HepG2 (cell line): ENCODE data around the gene MAPK10. TPM values are rescaled to one million over a fixed set of nuclear protein-coding genes. Genes with fewer than 3 reads are reported as not detected.

Source experiments
- ATAC-seq: fragments of 200-7000 bp; cut with Tn5 transposase; 3 replicates; pipeline ENCODE4 v1.9.1; 2020; ENCODE audit warnings: mild to moderate bottlenecking, moderate library complexity
- BruUV-seq: library from RNA; stranded (reverse); fragments of 400-500 nt; replicated peaks from 2 replicates; lab custom pipeline; 2021; lab: Mats Ljungman, UMichigan
- CTCF ChIA-PET: fragments of 300-600 bp; formaldehyde crosslinking; extraction: SDS; loops from one replicate; lab custom pipeline; 2021; ENCODE audit warnings: low total read pairs, inconsistent platforms, low intra/inter-chr PET ratio; lab: Yijun Ruan, JAX
- POLR2A ChIA-PET: fragments of 350-600 bp; sonication (Branson Sonifier 250); formaldehyde crosslinking; loops from one replicate; lab custom pipeline; 2020; ENCODE audit warnings: antibody characterized with exemption, inconsistent platforms; lab: Yijun Ruan, JAX
- DNase-seq: peaks from one replicate; pipeline ENCODE4 v3.0.0-alpha.2; 2015; ENCODE audit warnings: low spot score
- FAIRE-seq: peaks from 3 replicates; lab custom pipeline; 2011; peaks lifted over from hg19 to GRCh38; lab: Jason Lieb, UNC
- H2AFZ ChIP-seq: one replicate; pipeline ENCODE4 v1.6.1; 2011; ENCODE audit warnings: low read length, inconsistent platforms
- H3K27ac ChIP-seq: fragments of 300-600 bp; 3 replicates; pipeline ENCODE4 v1.8.0; 2011; ENCODE audit warnings: mixed run types, mild to moderate bottlenecking, mixed read lengths, low read length, inconsistent platforms; ENCODE audit not compliant: insufficient read depth; ENCODE audit errors: extremely low read length
- H3K27me3 ChIP-seq, 2 experiments: fragments of 200-600 bp in 1 of 2; 2 replicates in 1 of 2; 3 replicates in 1 of 2; pipeline versions ENCODE4 v1.6.0 to v1.8.0; 2011; ENCODE audit warnings: low read length in 2 of 2, mild to moderate bottlenecking in 2 of 2, moderate library complexity in 2 of 2, inconsistent platforms in 1 of 2; ENCODE audit not compliant: insufficient read depth in 2 of 2, control insufficient read depth in 1 of 2
- H3K36me3 ChIP-seq, 2 experiments: fragments of 200-600 bp in 1 of 2; replicated peaks in 1 of 2; 2 replicates in 1 of 2; 3 replicates in 1 of 2; pipeline versions ENCODE4 v1.5.1 to v1.8.0; 2011; ENCODE audit warnings: low read length in 2 of 2, inconsistent platforms in 1 of 2; ENCODE audit not compliant: insufficient read depth in 2 of 2, control insufficient read depth in 1 of 2
- H3K4me1 ChIP-seq: 2 replicates; pipeline ENCODE4 v1.5.1; 2012; ENCODE audit warnings: low read length, inconsistent platforms; ENCODE audit not compliant: insufficient read depth
- H3K4me2 ChIP-seq: 2 replicates; pipeline ENCODE4 v1.6.0; 2011; ENCODE audit warnings: low read depth, low read length, inconsistent platforms
- H3K4me3 ChIP-seq, 3 experiments: fragments of 200-600 bp in 1 of 3; sonication (generic), shearing (Covaris generic) in 1 of 3; replicated peaks in 1 of 3; 2 replicates each; pipeline ENCODE4 v1.5.1; 2011 to 2016; ENCODE audit warnings: low read length in 3 of 3, inconsistent platforms in 2 of 3, low read depth in 2 of 3, mild to moderate bottlenecking in 2 of 3, control low read depth in 1 of 3, mixed read lengths in 1 of 3; ENCODE audit not compliant: insufficient read depth in 1 of 3
- H3K79me2 ChIP-seq: one replicate; pipeline ENCODE4 v1.6.1; 2011; ENCODE audit warnings: low read length, inconsistent platforms; ENCODE audit not compliant: insufficient read depth
- H3K9ac ChIP-seq: 2 replicates; pipeline ENCODE4 v1.6.0; 2011; ENCODE audit warnings: mild to moderate bottlenecking, low read depth, low read length, inconsistent platforms; ENCODE audit not compliant: insufficient read depth
- H3K9me3 ChIP-seq: 2 replicates; pipeline ENCODE4 v1.5.1; 2012; ENCODE audit warnings: mild to moderate bottlenecking, low read length
- H4K20me1 ChIP-seq: 2 replicates; pipeline ENCODE4 v1.6.0; 2011; ENCODE audit warnings: inconsistent platforms, mild to moderate bottlenecking, low read length, moderate library complexity; ENCODE audit not compliant: insufficient read depth
- HNF4A ChIP-seq: sonication (generic); formaldehyde crosslinking; IDR thresholded peaks from 2 replicates; pipeline ENCODE4 v1.4.0; 2020; ENCODE audit warnings: missing genetic modification reagents
- SIX1 ChIP-seq: sonication (generic); formaldehyde crosslinking; IDR thresholded peaks from 2 replicates; pipeline ENCODE4 v1.4.0; 2020; ENCODE audit warnings: missing genetic modification reagents, borderline replicate concordance
- SP2 ChIP-seq: sonication (generic); formaldehyde crosslinking; IDR thresholded peaks from 2 replicates; pipeline ENCODE4 v1.5.1; 2020; ENCODE audit warnings: mild to moderate bottlenecking, missing genetic modification reagents
- SRSF4 ChIP-seq: fragments of 200-400 bp; formaldehyde crosslinking; IDR thresholded peaks from one replicate; pipeline ENCODE4 v1.6.1; 2018; ENCODE audit warnings: mild to moderate bottlenecking, low read depth, low read length, moderate library complexity; ENCODE audit not compliant: poor library complexity, severe bottlenecking
- ZNF180 ChIP-seq: sonication (generic); formaldehyde crosslinking; IDR thresholded peaks from 2 replicates; pipeline ENCODE4 v1.4.0; 2020; ENCODE audit warnings: low read depth, missing genetic modification reagents, borderline replicate concordance
- ZNF547 ChIP-seq: sonication (generic); formaldehyde crosslinking; IDR thresholded peaks from 2 replicates; pipeline ENCODE4 v1.5.1; 2020; ENCODE audit warnings: mild to moderate bottlenecking, missing genetic modification reagents
- ZNF891 ChIP-seq: sonication (generic); formaldehyde crosslinking; IDR thresholded peaks from 2 replicates; pipeline ENCODE4 v1.5.0; 2020; ENCODE audit warnings: mild to moderate bottlenecking, missing genetic modification reagents
- WGBS: methylation state at CpG from one replicate; pipeline ENCODE4 v1.1.6; 2017; ENCODE audit warnings: low lambda C conversion rate; 5-methylcytosine and 5-hydroxymethylcytosine counted together
- in situ Hi-C: cut with HindIII; loops from 2 replicates; pipeline ENCODE4 v1.10.0; 2017; ENCODE audit warnings: low pct_unique_long_range_greater_than_20kb; ENCODE audit not compliant: extremely low pct_ligation_motif_present
- intact Hi-C: fragments of 100-400 bp; cut with micrococcal nuclease; formaldehyde crosslinking; loops from one replicate; pipeline ENCODE4 v1.10.0; 2022; ENCODE audit not compliant: unreplicated experiment
- polyA plus RNA-seq, 8 experiments: library from polyadenylated mRNA; depleted of rRNA in 3 of 8; stranded (reverse) in 7 of 8; unstranded in 1 of 8; fragments of >200 nt; fragmentation: Illumina TruSeq in 4 of 8; extraction: Trizol in 4 of 8; gene quantifications; 2 replicates each; pipeline versions ENCODE4 v1.2.1 to v1.2.3, GENCODE V29; 2011 to 2016; ENCODE audit warnings: low read depth in 4 of 8, missing spikeins in 1 of 8, mixed read lengths in 1 of 8; ENCODE audit not compliant: insufficient read depth in 1 of 8
- total RNA-seq, 5 experiments: library from RNA; depleted of rRNA; stranded (reverse); fragments of >200 nt; fragmentation: Illumina TruSeq; extraction: Trizol; gene quantifications; 2 replicates each; pipeline ENCODE4 v1.2.3, GENCODE V29; 2016; ENCODE audit warnings: low read depth in 1 of 5
- TF ChIP-seq, protein P1 (sequence below): sonication (generic); formaldehyde crosslinking; conservative IDR thresholded peaks from 2 replicates; pipeline ENCODE4 v1.4.0; 2020; ENCODE audit warnings: missing genetic modification reagents

MAPK10 gene
- total and polyA plus RNA-seq, 2 of the 13 experiments (the other 11 are each of a cell fraction or from before 2014, with no cell fraction given) = not detected

- TF ChIP-seq, protein P1, sequence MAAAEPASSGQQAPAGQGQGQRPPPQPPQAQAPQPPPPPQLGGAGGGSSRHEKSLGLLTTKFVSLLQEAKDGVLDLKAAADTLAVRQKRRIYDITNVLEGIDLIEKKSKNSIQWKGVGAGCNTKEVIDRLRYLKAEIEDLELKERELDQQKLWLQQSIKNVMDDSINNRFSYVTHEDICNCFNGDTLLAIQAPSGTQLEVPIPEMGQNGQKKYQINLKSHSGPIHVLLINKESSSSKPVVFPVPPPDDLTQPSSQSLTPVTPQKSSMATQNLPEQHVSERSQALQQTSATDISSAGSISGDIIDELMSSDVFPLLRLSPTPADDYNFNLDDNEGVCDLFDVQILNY (CRISPR knock-in tag) = no peak
- no peak for TF ChIP-seq SP2 (CRISPR knock-in tag)
- TF ChIP-seq SRSF4 = no peak
- no peak for TF ChIP-seq SIX1
- no peak for TF ChIP-seq ZNF180 (CRISPR knock-in tag)
- TF ChIP-seq, all 625 proteins: peak for 0
Measured at GRCh38 chr4:86089781-86090323, 270.0 kb downstream of the MAPK10 start (continued).

DNA sequence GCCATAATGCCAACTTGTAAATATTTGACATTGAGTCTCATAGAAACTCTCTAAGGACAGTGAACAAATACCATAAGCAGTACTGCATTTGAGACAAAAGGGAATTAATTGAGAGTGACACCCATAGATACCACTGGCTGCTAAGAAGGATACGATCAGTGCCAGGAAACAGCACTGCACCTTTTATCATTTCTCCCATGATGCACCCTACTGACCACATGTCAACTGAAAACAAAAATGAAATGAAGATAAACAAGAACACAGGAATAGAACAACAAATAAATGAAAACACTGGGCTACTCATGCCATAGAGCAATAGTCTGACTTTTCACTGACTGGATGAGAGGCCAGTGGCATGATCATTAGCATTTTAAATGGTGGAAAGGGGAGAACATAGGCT, 270.8 kb downstream of the MAPK10 start:
- no peak overlapping the region for H2AFZ ChIP-seq
- H3K4me3 ChIP-seq = no peak overlapping the region
- WGBS = 3% methylated on average over 1 of the region's 1 CpG
- H3K27ac ChIP-seq = no peak overlapping the region
- intact Hi-C loops (no loop called here), in situ Hi-C loops (no loop called here)
- no peak for DNase-seq
- H3K9ac ChIP-seq = no peak overlapping the region
- H4K20me1 ChIP-seq = no peaks in the 10 kb centered on the region
- H3K9me3 ChIP-seq = peaks cover 1% of the 10 kb centered on the region; the same call in 1 of the 2 replicates
- H3K36me3 ChIP-seq = no peaks in the 10 kb centered on the region
- no peaks in the 10 kb centered on the region for H3K27me3 ChIP-seq
- FAIRE-seq = no peak
- CTCF ChIA-PET = no interaction called here
- ATAC-seq = no peak
- no peaks in the 10 kb centered on the region for H3K4me1 ChIP-seq
- H3K79me2 ChIP-seq = no peaks in the 10 kb centered on the region
- TF ChIP-seq HNF4A (CRISPR knock-in tag) (no peak), ZNF891 (CRISPR knock-in tag) (no peak), ZNF547 (CRISPR knock-in tag) (no peak)
- POLR2A ChIA-PET = no interaction called here
- no TSS peak for BruUV-seq
- no peak overlapping the region for H3K4me2 ChIP-seq
